OCI-LY1 (cell line): Measurements from ENCODE around the gene NPW.

Experiments
- H2AFZ ChIP-seq: fragments of 200-600 bp; sonication (generic), shearing (Covaris generic); 2 replicates; pipeline ENCODE4 v1.6.0; 2014; ENCODE audit warnings: antibody characterized with exemption, mild to moderate bottlenecking, low read length
- H3F3A ChIP-seq: fragments of 200-600 bp; sonication (generic), shearing (Covaris generic); 2 replicates; pipeline ENCODE4 v1.6.0; 2014; ENCODE audit warnings: mild to moderate bottlenecking, antibody characterized with exemption, low read length, moderate library complexity; ENCODE audit not compliant: insufficient read depth
- H3K27ac ChIP-seq: fragments of 200-600 bp; sonication (generic); 2 replicates; pipeline ENCODE4 v1.5.1; 2014; ENCODE audit warnings: low read length, mixed run types, mild to moderate bottlenecking, low read depth; ENCODE audit not compliant: poor library complexity, severe bottlenecking
- H3K27me3 ChIP-seq: fragments of 200-600 bp; sonication (generic); 2 replicates; pipeline ENCODE4 v1.6.0; 2014; ENCODE audit warnings: antibody characterized with exemption, mild to moderate bottlenecking, low read length, moderate library complexity; ENCODE audit not compliant: insufficient read depth
- H3K36me3 ChIP-seq: fragments of 200-600 bp; sonication (generic); 2 replicates; pipeline ENCODE4 v1.6.1; 2014; ENCODE audit warnings: mild to moderate bottlenecking, antibody characterized with exemption, low read length, moderate library complexity, mixed read lengths; ENCODE audit not compliant: insufficient read depth
- H3K4me1 ChIP-seq: fragments of 200-600 bp; sonication (generic); 2 replicates; pipeline ENCODE4 v1.5.1; 2014; ENCODE audit warnings: mild to moderate bottlenecking, low read length, moderate library complexity; ENCODE audit not compliant: insufficient read depth, severe bottlenecking
- H3K4me2 ChIP-seq: fragments of 200-600 bp; sonication (generic), shearing (Covaris generic); 2 replicates; pipeline ENCODE4 v1.6.1; 2014; ENCODE audit warnings: low read length
- H3K4me3 ChIP-seq: fragments of 200-600 bp; sonication (generic); 2 replicates; pipeline ENCODE4 v1.5.1; 2014; ENCODE audit warnings: low read length, low read depth, mild to moderate bottlenecking, mixed read lengths; ENCODE audit not compliant: poor library complexity, severe bottlenecking
- H3K79me2 ChIP-seq: fragments of 200-600 bp; shearing (Covaris generic); 2 replicates; pipeline ENCODE4 v1.6.1; 2016; ENCODE audit warnings: mixed run types, low read length, mixed read lengths; ENCODE audit not compliant: insufficient read depth
- H3K9ac ChIP-seq: fragments of 200-600 bp; sonication (generic), shearing (Covaris generic); 2 replicates; pipeline ENCODE4 v1.6.1; 2014; ENCODE audit warnings: mild to moderate bottlenecking, low read length, mixed read lengths
- H3K9me2 ChIP-seq: fragments of 200-600 bp; sonication (generic), shearing (Covaris generic); 2 replicates; pipeline ENCODE4 v1.6.1; 2014; ENCODE audit warnings: low read depth, mild to moderate bottlenecking, low read length, mixed read lengths
- H3K9me3 ChIP-seq: fragments of 200-600 bp; shearing (Covaris generic); 2 replicates; pipeline ENCODE4 v1.6.1; 2014; ENCODE audit warnings: low read length, mixed read lengths
- H4K20me1 ChIP-seq: fragments of 200-600 bp; sonication (generic), shearing (Covaris generic); 2 replicates; pipeline ENCODE4 v1.6.0; 2016; ENCODE audit warnings: mild to moderate bottlenecking, low read length; ENCODE audit not compliant: insufficient read depth
- EZH2 ChIP-seq: fragments of 200-600 bp; sonication (generic), shearing (Covaris generic); IDR thresholded peaks from 2 replicates; pipeline ENCODE4 v1.8.0; 2017; ENCODE audit warnings: borderline replicate concordance, mixed run types, mild to moderate bottlenecking, antibody characterized with exemption, low read length, moderate library complexity, mixed read lengths
- TF ChIP-seq, protein P1 (sequence below): fragments of 200-600 bp; sonication (generic), shearing (Covaris generic); IDR thresholded peaks from 2 replicates; pipeline ENCODE4 v1.5.1; 2017; ENCODE audit warnings: mild to moderate bottlenecking, antibody characterized with exemption, low read length, moderate library complexity, mixed read lengths

The NPW gene

GRCh38 chr16:2013527-2013926, 6.1 kb upstream of the NPW start:
- Histone ChIP-seq H3K9ac (no peak overlapping the region), H3K4me3 (no peak overlapping the region), H3K27ac (no peak overlapping the region), H3K36me3 (no peaks in the 10 kb centered on the region), H3K27me3 (no peaks in the 10 kb centered on the region), H2AFZ (no peak overlapping the region), H3F3A (no peaks in the 10 kb centered on the region), H4K20me1 (no peaks in the 10 kb centered on the region), H3K9me3 (no peaks in the 10 kb centered on the region), H3K4me1 (peaks cover 16% of the 10 kb centered on the region), H3K4me2 (no peak overlapping the region), H3K79me2 (peaks cover 6% of the 10 kb centered on the region), H3K9me2 (no peaks in the 10 kb centered on the region)
- TF ChIP-seq, protein P1, sequence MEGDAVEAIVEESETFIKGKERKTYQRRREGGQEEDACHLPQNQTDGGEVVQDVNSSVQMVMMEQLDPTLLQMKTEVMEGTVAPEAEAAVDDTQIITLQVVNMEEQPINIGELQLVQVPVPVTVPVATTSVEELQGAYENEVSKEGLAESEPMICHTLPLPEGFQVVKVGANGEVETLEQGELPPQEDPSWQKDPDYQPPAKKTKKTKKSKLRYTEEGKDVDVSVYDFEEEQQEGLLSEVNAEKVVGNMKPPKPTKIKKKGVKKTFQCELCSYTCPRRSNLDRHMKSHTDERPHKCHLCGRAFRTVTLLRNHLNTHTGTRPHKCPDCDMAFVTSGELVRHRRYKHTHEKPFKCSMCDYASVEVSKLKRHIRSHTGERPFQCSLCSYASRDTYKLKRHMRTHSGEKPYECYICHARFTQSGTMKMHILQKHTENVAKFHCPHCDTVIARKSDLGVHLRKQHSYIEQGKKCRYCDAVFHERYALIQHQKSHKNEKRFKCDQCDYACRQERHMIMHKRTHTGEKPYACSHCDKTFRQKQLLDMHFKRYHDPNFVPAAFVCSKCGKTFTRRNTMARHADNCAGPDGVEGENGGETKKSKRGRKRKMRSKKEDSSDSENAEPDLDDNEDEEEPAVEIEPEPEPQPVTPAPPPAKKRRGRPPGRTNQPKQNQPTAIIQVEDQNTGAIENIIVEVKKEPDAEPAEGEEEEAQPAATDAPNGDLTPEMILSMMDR = no peak
- TF ChIP-seq EZH2 = no peak

DNA sequence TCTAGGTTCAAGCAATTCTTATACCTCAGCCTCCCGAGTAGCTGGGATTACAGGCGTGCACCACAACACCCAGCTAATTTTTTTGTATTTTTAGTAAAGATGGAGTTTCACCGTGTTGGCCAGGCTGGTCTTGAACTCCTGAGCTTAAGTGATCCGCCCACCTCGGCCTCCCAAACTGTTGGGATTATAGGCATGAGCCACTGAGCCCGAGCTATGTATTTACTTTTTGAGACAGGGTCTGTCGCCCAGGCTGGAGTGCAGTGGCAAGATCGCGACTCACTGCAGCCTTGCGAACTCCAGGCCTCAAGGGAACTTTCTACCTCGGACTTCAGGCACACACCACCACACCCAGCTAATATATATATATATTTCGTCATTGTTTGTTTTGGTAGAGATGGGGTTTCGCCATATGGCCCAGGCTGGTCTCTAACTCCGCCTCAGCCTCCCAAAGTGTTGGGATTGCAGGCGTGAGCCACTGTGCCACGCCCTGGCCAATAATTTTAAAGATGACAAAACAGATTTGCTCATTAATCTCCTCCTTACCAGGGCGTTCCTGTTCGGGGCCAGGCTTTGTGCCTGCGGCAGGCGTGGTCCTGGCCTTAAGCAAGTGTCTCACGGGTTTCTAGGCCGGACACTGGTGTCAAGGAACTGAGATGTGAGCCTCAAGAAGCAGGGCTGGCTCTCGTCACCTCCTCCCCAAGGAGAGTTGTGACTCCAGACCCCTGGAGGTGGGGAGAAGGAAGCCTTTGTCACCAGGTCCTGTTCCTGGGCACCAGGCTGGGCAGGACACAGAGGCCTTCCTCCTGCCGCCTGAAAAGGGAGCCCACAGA, 4.3 kb upstream of the NPW start:
- TF ChIP-seq, protein P1 = no peak
- no peak overlapping the region for H3K4me2 ChIP-seq

GRCh38 chr16:2015947-2016208, 3.7 kb upstream of the NPW start:
- TF ChIP-seq, protein P1 = no peak
- no peak for TF ChIP-seq EZH2
- H3K4me2 ChIP-seq = no peak overlapping the region
- H2AFZ ChIP-seq = no peak overlapping the region
- no peaks in the 10 kb centered on the region for H3K79me2 ChIP-seq
- no peak overlapping the region for H3K27ac ChIP-seq
- no peaks in the 10 kb centered on the region for H3K9me3 ChIP-seq
- no peaks in the 10 kb centered on the region for H3K27me3 ChIP-seq
- H3K4me3 ChIP-seq = no peak overlapping the region
- H3K9me2 ChIP-seq = no peaks in the 10 kb centered on the region
- no peaks in the 10 kb centered on the region for H4K20me1 ChIP-seq
- H3K9ac ChIP-seq = no peak overlapping the region
- no peaks in the 10 kb centered on the region for H3K36me3 ChIP-seq
- peaks cover under 1% of the 10 kb centered on the region for H3K4me1 ChIP-seq
- no peaks in the 10 kb centered on the region for H3F3A ChIP-seq

More for the DNA sequence above, 4.3 kb upstream of the NPW start:
- Histone ChIP-seq H3K4me1 (peaks cover 6% of the 10 kb centered on the region), H2AFZ (no peak overlapping the region), H3K4me3 (no peak overlapping the region), H3K27ac (no peak overlapping the region), H4K20me1 (no peaks in the 10 kb centered on the region), H3K36me3 (no peaks in the 10 kb centered on the region), H3F3A (no peaks in the 10 kb centered on the region), H3K9ac (no peak overlapping the region), H3K27me3 (no peaks in the 10 kb centered on the region), H3K9me2 (no peaks in the 10 kb centered on the region), H3K79me2 (no peaks in the 10 kb centered on the region), H3K9me3 (no peaks in the 10 kb centered on the region)
